IgD-negative memory B cell (primary cell): ENCODE results near the gene WDR48. TPM values are rescaled to one million over a fixed set of nuclear protein-coding genes. Genes with fewer than 3 reads are reported as not detected.

Experiments
- H3K27ac Mint-ChIP-seq, 3 donors: one replicate each; pipeline ENCODE4 v1.8.0; 2020 to 2022; ENCODE audit warnings: mild to moderate bottlenecking in 3 of 3, mixed read lengths in 3 of 3, moderate library complexity in 1 of 3
- H3K27me3 Mint-ChIP-seq: one replicate; pipeline ENCODE4 v1.8.0; 2021; ENCODE audit warnings: mixed read lengths
- H3K36me3 Mint-ChIP-seq: one replicate; pipeline ENCODE4 v1.8.0; 2020; ENCODE audit warnings: mild to moderate bottlenecking, mixed read lengths
- H3K4me1 Mint-ChIP-seq, 3 donors: one replicate each; pipeline ENCODE4 v1.8.0; 2020 to 2022; ENCODE audit warnings: mixed read lengths in 3 of 3, mild to moderate bottlenecking in 1 of 3
- H3K4me3 Mint-ChIP-seq, 4 donors: one replicate each; pipeline ENCODE4 v1.8.0; 2020 to 2022; ENCODE audit warnings: mild to moderate bottlenecking in 4 of 4, mixed read lengths in 4 of 4, moderate library complexity in 3 of 4
- H3K9me3 Mint-ChIP-seq, 3 donors: one replicate each; pipeline ENCODE4 v1.8.0; 2020 to 2021; ENCODE audit warnings: mixed read lengths in 3 of 3, mild to moderate bottlenecking in 1 of 3
- polyA plus RNA-seq: library from polyadenylated mRNA; unstranded; fragments of 300-500 nt; fragmentation: Illumina TruSeq; gene quantifications from one replicate; pipeline ENCODE4 v1.2.3, GENCODE V29; 2021

WDR48 gene
- polyA plus RNA-seq, 1 donor from 2014 or later = 40.5 TPM

GRCh38 chr3:39141171-39141995 lies 89.6 kb downstream of the WDR48 start:
- Mint-ChIP-seq H3K4me3 (peak overlapping the region in 3 of 4 donors; percentile 22 to 81 (median 34)), H3K36me3 (peaks cover 9% of the 10 kb centered on the region), H3K4me1 (peaks cover 32 to 36% (median 35%) of the 10 kb centered on the region in 3 donors)

DNA sequence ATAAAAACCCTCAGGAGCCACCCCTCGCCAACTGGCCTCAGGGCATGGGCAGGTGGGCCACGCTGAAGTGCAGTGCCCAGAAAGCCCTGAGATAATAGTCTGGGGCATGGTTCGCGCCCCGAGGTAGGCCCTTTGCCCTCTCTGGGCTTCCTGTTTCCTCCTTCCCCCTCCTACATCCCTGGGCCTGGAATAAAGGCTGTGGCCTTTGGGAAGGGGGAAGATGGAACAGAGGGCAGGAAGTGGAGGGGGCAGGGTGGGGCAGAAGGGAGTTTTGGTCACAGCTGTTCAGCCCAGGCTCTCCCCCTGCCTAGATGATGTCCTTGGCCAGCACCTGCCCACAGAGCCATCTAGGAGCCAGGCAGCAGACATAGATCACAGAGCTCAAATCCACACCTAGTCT lies 90.3 kb downstream of the WDR48 start:
- peaks cover 2% of the 10 kb centered on the region for H3K27me3 Mint-ChIP-seq
- peak overlapping the region in 1 of 4 donors; percentile 81 for H3K4me3 Mint-ChIP-seq
- peaks cover 32 to 43% (median 42%) of the 10 kb centered on the region in 3 donors for H3K4me1 Mint-ChIP-seq
- no peaks in the 10 kb centered on the region for H3K9me3 Mint-ChIP-seq
- peaks cover 9% of the 10 kb centered on the region for H3K36me3 Mint-ChIP-seq
- H3K27ac Mint-ChIP-seq = peak overlapping the region; percentile 57 to 97 (median 86)

More at GRCh38 chr3:39141171-39141995, 89.6 kb downstream of the WDR48 start:
- H3K27ac Mint-ChIP-seq = peak overlapping the region; percentile 55 to 97 (median 69)
- no peaks in the 10 kb centered on the region for H3K9me3 Mint-ChIP-seq
- no peaks in the 10 kb centered on the region for H3K27me3 Mint-ChIP-seq

GRCh38 chr3:39143051-39143885 lies 91.5 kb downstream of the WDR48 start:
- H3K27ac Mint-ChIP-seq = peak overlapping the region in 2 of 3 donors; percentile 57 to 97
- H3K4me3 Mint-ChIP-seq = peak overlapping the region in 2 of 4 donors; percentile 22 to 59
- H3K36me3 Mint-ChIP-seq = peaks cover 9% of the 10 kb centered on the region
- no peaks in the 10 kb centered on the region for H3K9me3 Mint-ChIP-seq
- peaks cover 43 to 54% (median 50%) of the 10 kb centered on the region in 3 donors for H3K4me1 Mint-ChIP-seq
- H3K27me3 Mint-ChIP-seq = peaks cover 3% of the 10 kb centered on the region

GRCh38 chr3:39144095-39144747 lies 92.4 kb downstream of the WDR48 start:
- Mint-ChIP-seq H3K9me3 (no peaks in the 10 kb centered on the region), H3K36me3 (peaks cover 7% of the 10 kb centered on the region), H3K4me3 (peak overlapping the region in 2 of 4 donors; percentile 26 to 30), H3K27ac (peak overlapping the region; percentile 83 to 97 (median 93)), H3K27me3 (peaks cover 3% of the 10 kb centered on the region), H3K4me1 (peaks cover 47 to 63% (median 60%) of the 10 kb centered on the region in 3 donors)

GRCh38 chr3:39144748-39145380 lies 93.0 kb downstream of the WDR48 start:
- peaks cover 53 to 70% (median 66%) of the 10 kb centered on the region in 3 donors for H3K4me1 Mint-ChIP-seq
- peak overlapping the region; percentile 83 to 97 (median 93) for H3K27ac Mint-ChIP-seq
- H3K4me3 Mint-ChIP-seq = peak overlapping the region in 3 of 4 donors; percentile 7 to 69 (median 30)
- peaks cover 7% of the 10 kb centered on the region for H3K36me3 Mint-ChIP-seq
- peaks cover 3% of the 10 kb centered on the region for H3K27me3 Mint-ChIP-seq
- H3K9me3 Mint-ChIP-seq = no peaks in the 10 kb centered on the region

GRCh38 chr3:39146083-39146501 lies 94.3 kb downstream of the WDR48 start:
- peaks cover 3% of the 10 kb centered on the region for H3K27me3 Mint-ChIP-seq
- H3K36me3 Mint-ChIP-seq = peaks cover 7% of the 10 kb centered on the region
- H3K4me1 Mint-ChIP-seq = peaks cover 60 to 76% (median 73%) of the 10 kb centered on the region in 3 donors

More at GRCh38 chr3:39146083-39146501, 94.3 kb downstream of the WDR48 start:
- peak overlapping the region; percentile 48 to 90 (median 68) for H3K4me3 Mint-ChIP-seq
- no peaks in the 10 kb centered on the region for H3K9me3 Mint-ChIP-seq
- H3K27ac Mint-ChIP-seq = peak overlapping the region; percentile 94 to 97 (median 94)

Other genes with a start within 250 kb of the WDR48 start
- gene SCN10A, start 235.8 kb upstream of the WDR48 start, polyA plus RNA-seq = not detected
- gene SCN11A, start 72 bp upstream of the WDR48 start, polyA plus RNA-seq = not detected
- gene GORASP1, start 55.6 kb downstream of the WDR48 start, polyA plus RNA-seq = 33.3 TPM
- gene TTC21A, start 55.7 kb downstream of the WDR48 start, polyA plus RNA-seq = 5.5 TPM
- 79.9 TPM for gene CSRNP1, start 101.6 kb downstream of the WDR48 start, polyA plus RNA-seq
- not detected for gene XIRP1, start 140.6 kb downstream of the WDR48 start, polyA plus RNA-seq
- gene CX3CR1, start 228.0 kb downstream of the WDR48 start, polyA plus RNA-seq = 10.3 TPM